ENCODE measurements around the gene LAX1.

Gene LAX1

DNA sequence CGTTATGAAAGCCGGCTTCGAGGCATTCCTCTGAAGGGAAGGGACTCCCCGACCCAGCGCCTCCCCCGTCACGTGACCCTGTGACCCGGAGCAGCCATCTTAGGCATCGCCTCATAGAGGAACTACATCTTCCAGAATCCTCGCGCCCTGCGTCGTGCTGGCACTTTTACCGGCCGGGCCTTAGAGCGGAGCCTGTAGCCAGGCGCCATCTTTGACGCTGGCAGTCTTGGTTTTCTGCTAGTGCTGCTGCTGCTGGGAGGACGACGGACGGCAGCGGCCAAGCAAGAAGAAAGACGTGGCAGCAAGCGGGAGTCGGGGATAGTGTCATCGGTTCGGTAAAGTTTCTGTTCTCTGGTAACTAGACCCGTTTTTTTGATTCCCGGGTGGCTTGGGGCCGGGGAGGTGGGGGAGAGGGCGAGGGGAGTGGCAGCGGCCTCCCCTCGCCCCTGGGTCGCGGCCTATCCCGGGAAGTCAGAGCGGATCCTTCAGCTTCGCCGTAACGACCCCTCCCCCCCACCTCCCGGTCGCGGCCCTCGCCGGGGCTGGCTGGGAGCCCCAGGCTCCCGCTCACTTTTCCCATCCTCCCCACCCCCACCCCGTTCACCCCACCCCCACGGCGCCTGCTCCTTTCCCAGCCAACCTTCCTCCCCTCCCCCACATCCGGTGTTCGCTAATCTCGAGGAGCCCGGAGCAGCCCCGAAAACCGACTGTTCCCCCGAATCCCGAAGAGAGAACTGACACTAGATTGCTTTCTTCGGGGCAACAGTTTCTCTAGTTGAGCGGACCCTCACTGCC lies 30.7 kb downstream of the LAX1 start, which contains the start of the genes ZBED6 and ZC3H11A:
Gene ZBED6 (plus strand): TSS at position 183 of the 795 bp plus-strand sequence. CDS start 1,900 bp downstream, outside the sequence.
Gene ZC3H11A (plus strand): TSS at position 183 of the 795 bp plus-strand sequence. CDS start 21,448 bp downstream, outside the sequence.
- Histone ChIP-seq H4K20me1 (ENCODE audit: insufficient read depth, low read length, poor library complexity, severe bottlenecking) (peaks cover 47% of the 10 kb centered on the region), H3K4me2 (ENCODE audit: low read depth, low read length, poor library complexity, severe bottlenecking) (peak within 1 kb of the TSS; percentile 86), H3K4me3 (ENCODE audit: low read length, poor library complexity, severe bottlenecking) (peak within 1 kb of the TSS; percentile 92), H3K79me2 (ENCODE audit: insufficient read depth, low read length) (peaks cover 50% of the 10 kb centered on the region), H3K9ac (ENCODE audit: low read depth, low read length, poor library complexity, severe bottlenecking) (peak within 1 kb of the TSS; percentile 82), H3F3A (ENCODE audit: low read depth) (0 out of 2 replicates have a peak, but pooled peaks cover 3% of the 10 kb centered on the region), H3K36me3 (ENCODE audit: insufficient read depth, low read length) (no peaks in the 10 kb centered on the region), H3K9me2 (replicated peaks; ENCODE audit: low read depth, low read length) (no peaks in the 10 kb centered on the region), H2AFZ (ENCODE audit: low read length) (peak within 1 kb of the TSS; percentile 99), H3K27me3 (ENCODE audit: insufficient read depth, low read length, poor library complexity, severe bottlenecking) (no peaks in the 10 kb centered on the region), H3K4me1 (ENCODE audit: insufficient read depth, low read length, poor library complexity, severe bottlenecking) (peaks cover 48% of the 10 kb centered on the region), H3K9me3 (ENCODE audit: insufficient read depth, low read depth, low read length) (no peaks in the 10 kb centered on the region)
- no peak for TF ChIP-seq EZH2phosphoT487 (IDR thresholded peaks at IDR 0.05; ENCODE audit: borderline replicate concordance)
- no peak for TF ChIP-seq CTCF (conservative IDR thresholded peaks at IDR 0.05; ENCODE audit: low read length)

DNA sequence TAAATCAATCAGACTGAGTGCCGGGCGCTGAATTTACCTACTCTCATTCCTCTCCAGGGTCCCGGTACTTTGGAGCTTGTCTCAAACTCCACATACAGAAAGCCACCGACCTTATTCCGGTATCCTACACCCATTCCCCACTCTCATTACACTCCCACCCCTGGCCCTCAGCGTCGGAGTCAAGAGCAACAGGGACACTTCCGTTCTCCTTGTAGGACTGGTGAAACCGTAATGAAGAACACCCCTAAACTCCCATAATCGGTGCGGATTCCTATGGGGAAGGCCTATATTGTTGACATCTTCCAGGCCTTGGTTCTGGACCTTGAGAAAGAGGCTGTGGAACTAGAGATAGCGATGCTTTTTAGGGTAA lies 31.2 kb downstream of the LAX1 start:
- TF ChIP-seq EZH2phosphoT487 (IDR thresholded peaks at IDR 0.05; ENCODE audit: borderline replicate concordance) (no peak), CTCF (conservative IDR thresholded peaks at IDR 0.05; ENCODE audit: low read length) (no peak)
- H3F3A ChIP-seq (ENCODE audit: low read depth), result 0 out of 2 replicates have a peak, but pooled peaks cover 3% of the 10 kb centered on the region
- no peaks in the 10 kb centered on the region for H3K9me2 ChIP-seq (replicated peaks; ENCODE audit: low read depth, low read length)
- peak overlapping the region; percentile 82 for H3K9ac ChIP-seq (ENCODE audit: low read depth, low read length, poor library complexity, severe bottlenecking)
- H3K79me2 ChIP-seq (ENCODE audit: insufficient read depth, low read length), result peaks cover 56% of the 10 kb centered on the region
- no peak overlapping the region for H2AFZ ChIP-seq (ENCODE audit: low read length)
- H3K4me2 ChIP-seq (ENCODE audit: low read depth, low read length, poor library complexity, severe bottlenecking), result peak overlapping the region; percentile 86
- no peaks in the 10 kb centered on the region for H3K9me3 ChIP-seq (ENCODE audit: insufficient read depth, low read depth, low read length)
- H3K27me3 ChIP-seq (ENCODE audit: insufficient read depth, low read length, poor library complexity, severe bottlenecking), result no peaks in the 10 kb centered on the region
- no peaks in the 10 kb centered on the region for H3K36me3 ChIP-seq (ENCODE audit: insufficient read depth, low read length)
- peak overlapping the region; percentile 92 for H3K4me3 ChIP-seq (ENCODE audit: low read length, poor library complexity, severe bottlenecking)
- H4K20me1 ChIP-seq (ENCODE audit: insufficient read depth, low read length, poor library complexity, severe bottlenecking), result peaks cover 53% of the 10 kb centered on the region
- H3K4me1 ChIP-seq (ENCODE audit: insufficient read depth, low read length, poor library complexity, severe bottlenecking), result peaks cover 52% of the 10 kb centered on the region

DNA sequence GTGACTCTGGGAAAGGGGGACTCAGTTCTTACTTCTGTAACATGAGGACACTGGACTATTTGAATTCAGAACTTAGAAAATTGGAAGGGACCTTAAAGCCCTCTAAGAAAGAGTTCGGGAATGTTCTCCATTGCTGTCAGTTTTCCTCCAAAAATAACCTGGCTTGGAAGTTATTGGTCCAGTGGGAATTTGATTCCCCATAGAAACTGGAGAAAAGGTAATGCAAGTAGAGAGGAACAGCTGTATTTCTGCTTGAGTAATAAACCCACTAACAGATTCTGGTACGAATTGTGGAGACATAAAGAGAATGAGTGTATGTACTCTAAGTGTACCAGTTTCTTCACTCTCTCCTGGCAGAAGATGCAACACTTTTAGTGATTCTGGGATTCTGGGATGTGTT lies 32.2 kb downstream of the LAX1 start:
- H3K9me2 ChIP-seq (replicated peaks; ENCODE audit: low read depth, low read length), result no peaks in the 10 kb centered on the region
- peaks cover 60% of the 10 kb centered on the region for H3K4me1 ChIP-seq (ENCODE audit: insufficient read depth, low read length, poor library complexity, severe bottlenecking)
- peak overlapping the region; percentile 82 for H3K9ac ChIP-seq (ENCODE audit: low read depth, low read length, poor library complexity, severe bottlenecking)
- H3K4me2 ChIP-seq (ENCODE audit: low read depth, low read length, poor library complexity, severe bottlenecking), result peak overlapping the region; percentile 86
- TF ChIP-seq CTCF (conservative IDR thresholded peaks at IDR 0.05; ENCODE audit: low read length), result no peak
- TF ChIP-seq EZH2phosphoT487 (IDR thresholded peaks at IDR 0.05; ENCODE audit: borderline replicate concordance), result no peak
- 0 out of 2 replicates have a peak, but pooled peaks cover 3% of the 10 kb centered on the region for H3F3A ChIP-seq (ENCODE audit: low read depth)
- H3K79me2 ChIP-seq (ENCODE audit: insufficient read depth, low read length), result peaks cover 66% of the 10 kb centered on the region
- peak overlapping the region; percentile 92 for H3K4me3 ChIP-seq (ENCODE audit: low read length, poor library complexity, severe bottlenecking)
- H3K27me3 ChIP-seq (ENCODE audit: insufficient read depth, low read length, poor library complexity, severe bottlenecking), result no peaks in the 10 kb centered on the region
- H3K36me3 ChIP-seq (ENCODE audit: insufficient read depth, low read length), result no peaks in the 10 kb centered on the region
- no peaks in the 10 kb centered on the region for H3K9me3 ChIP-seq (ENCODE audit: insufficient read depth, low read depth, low read length)
- peaks cover 63% of the 10 kb centered on the region for H4K20me1 ChIP-seq (ENCODE audit: insufficient read depth, low read length, poor library complexity, severe bottlenecking)
- H2AFZ ChIP-seq (ENCODE audit: low read length), result no peak overlapping the region
